DND-41 (cell line): ENCODE data around the gene ARX.

Source experiments
- ATAC-seq: fragments of 200-7000 bp; cut with Tn5 transposase; 3 replicates; pipeline ENCODE4 v1.9.1; 2021; ENCODE audit warnings: low read depth; ENCODE audit not compliant: insufficient read depth
- DNase-seq: peaks from one replicate; pipeline ENCODE4 v3.0.0-alpha.2; 2020
- H2AFZ ChIP-seq: 2 replicates; pipeline ENCODE4 v1.6.0; 2012; ENCODE audit warnings: low read depth, low read length
- H3K27ac ChIP-seq: 2 replicates; pipeline ENCODE4 v1.5.1; 2012; ENCODE audit warnings: low read length, inconsistent platforms
- H3K27me3 ChIP-seq: fragments of 200-600 bp; sonication (generic); 2 replicates; pipeline ENCODE4 v1.6.0; 2012; ENCODE audit warnings: low read length, mild to moderate bottlenecking, inconsistent platforms; ENCODE audit not compliant: insufficient read depth, poor library complexity
- H3K36me3 ChIP-seq: 2 replicates; pipeline ENCODE4 v1.5.1; 2012; ENCODE audit warnings: low read length, inconsistent platforms; ENCODE audit not compliant: insufficient read depth
- H3K4me1 ChIP-seq: 2 replicates; pipeline ENCODE4 v1.5.1; 2012; ENCODE audit warnings: mild to moderate bottlenecking, low read length; ENCODE audit not compliant: insufficient read depth
- H3K4me2 ChIP-seq: 2 replicates; pipeline ENCODE4 v1.6.0; 2012; ENCODE audit warnings: mild to moderate bottlenecking, moderate library complexity, low read length, inconsistent platforms; ENCODE audit not compliant: insufficient read depth
- H3K4me3 ChIP-seq, 2 experiments: fragments of 200-600 bp in 1 of 2; shearing (Covaris generic) in 1 of 2; 2 replicates each; pipeline ENCODE4 v1.5.1; 2012 to 2016; ENCODE audit warnings: inconsistent platforms in 2 of 2, low read length in 2 of 2, mild to moderate bottlenecking in 2 of 2, low read depth in 1 of 2, moderate library complexity in 1 of 2
- H3K79me2 ChIP-seq: 2 replicates; pipeline ENCODE4 v1.6.0; 2012; ENCODE audit warnings: low read length, inconsistent platforms; ENCODE audit not compliant: insufficient read depth
- H3K9ac ChIP-seq: 2 replicates; pipeline ENCODE4 v1.6.0; 2012; ENCODE audit warnings: low read depth, mild to moderate bottlenecking, inconsistent platforms, low read length, moderate library complexity
- H3K9me3 ChIP-seq: 2 replicates; pipeline ENCODE4 v1.5.1; 2012; ENCODE audit warnings: low read length, moderate library complexity, mild to moderate bottlenecking, inconsistent platforms; ENCODE audit not compliant: insufficient read depth, severe bottlenecking
- H4K20me1 ChIP-seq: 2 replicates; pipeline ENCODE4 v1.6.0; 2012; ENCODE audit warnings: low read length; ENCODE audit not compliant: insufficient read depth
- CTCF ChIP-seq: IDR thresholded peaks from 2 replicates; pipeline ENCODE4 v1.5.1; 2012; ENCODE audit warnings: borderline replicate concordance, low read length, moderate library complexity, mild to moderate bottlenecking; ENCODE audit not compliant: poor library complexity, severe bottlenecking; ENCODE audit errors: extremely low read depth
- EZH2 ChIP-seq: IDR thresholded peaks from 3 replicates; pipeline ENCODE4 v1.6.1; 2012; ENCODE audit warnings: borderline replicate concordance, low read depth, mild to moderate bottlenecking, moderate library complexity, low read length, inconsistent platforms; ENCODE audit not compliant: severe bottlenecking

ARX gene

GRCh38 chrX:25022499-25023325, 6.9 kb upstream of the ARX start:
- H4K20me1 ChIP-seq, result no peaks in the 10 kb centered on the region
- H3K27me3 ChIP-seq, result peaks cover 1% of the 10 kb centered on the region

GRCh38 chrX:25020905-25021449, 5.2 kb upstream of the ARX start:
- H3K9me3 ChIP-seq, result no peaks in the 10 kb centered on the region
- no peak overlapping the region for H3K4me2 ChIP-seq
- H3K4me3 ChIP-seq, result no peak overlapping the region
- H3K79me2 ChIP-seq, result no peaks in the 10 kb centered on the region
- H3K36me3 ChIP-seq, result no peaks in the 10 kb centered on the region
- DNase-seq (no peak), ATAC-seq (no peak)
- H4K20me1 ChIP-seq, result no peaks in the 10 kb centered on the region
- peaks cover 5% of the 10 kb centered on the region for H3K27me3 ChIP-seq
- H2AFZ ChIP-seq, result no peak overlapping the region
- H3K4me1 ChIP-seq, result no peaks in the 10 kb centered on the region
- no peak overlapping the region for H3K27ac ChIP-seq
- TF ChIP-seq EZH2 (no peak), CTCF (no peak)
- H3K9ac ChIP-seq, result no peak overlapping the region

More at GRCh38 chrX:25022499-25023325, 6.9 kb upstream of the ARX start:
- ATAC-seq (no peak), DNase-seq (no peak)
- Histone ChIP-seq H3K27ac (no peak overlapping the region), H3K4me3 (no peak overlapping the region), H3K36me3 (no peaks in the 10 kb centered on the region), H3K4me2 (no peak overlapping the region), H3K9me3 (no peaks in the 10 kb centered on the region), H3K79me2 (no peaks in the 10 kb centered on the region), H3K9ac (no peak overlapping the region), H2AFZ (no peak overlapping the region), H3K4me1 (no peaks in the 10 kb centered on the region)
- TF ChIP-seq EZH2 (no peak), CTCF (no peak)

GRCh38 chrX:25020391-25020904, 4.7 kb upstream of the ARX start:
- no peak overlapping the region for H3K4me2 ChIP-seq
- no peaks in the 10 kb centered on the region for H3K4me1 ChIP-seq
- H2AFZ ChIP-seq, result no peak overlapping the region
- no peak overlapping the region for H3K9ac ChIP-seq
- no peaks in the 10 kb centered on the region for H3K9me3 ChIP-seq
- no peaks in the 10 kb centered on the region for H3K36me3 ChIP-seq
- H3K4me3 ChIP-seq, result no peak overlapping the region
- no peaks in the 10 kb centered on the region for H4K20me1 ChIP-seq
- DNase-seq (no peak), ATAC-seq (no peak)
- H3K79me2 ChIP-seq, result no peaks in the 10 kb centered on the region
- peaks cover 5% of the 10 kb centered on the region for H3K27me3 ChIP-seq
- no peak for TF ChIP-seq CTCF
- TF ChIP-seq EZH2, result no peak
- H3K27ac ChIP-seq, result no peak overlapping the region
